GM11168 (cell line): ENCODE data around the gene SRPK1.

ENCODE experiments used
- in situ Hi-C: fragments of 300-500 bp; cut with MboI; formaldehyde crosslinking; loops from one replicate; pipeline ENCODE4 v1.12.0; 2022; ENCODE audit warnings: low sequenced_read_pairs; ENCODE audit not compliant: unreplicated experiment

SRPK1 gene

GRCh38 chr6:35787266-35788218 lies 133.4 kb downstream of the SRPK1 start:
- in situ Hi-C loops = no loop called here

GRCh38 chr6:35786810-35787209 lies 134.1 kb downstream of the SRPK1 start:
- in situ Hi-C loops = no loop called here

GRCh38 chr6:35786272-35786671 lies 134.6 kb downstream of the SRPK1 start:
- in situ Hi-C loops = no loop called here

- in situ Hi-C loops = no loop called here
These were observed 136.7 kb downstream of the SRPK1 start for GRCh38 chr6:35784200-35784599.
